ENCODE measurements around the gene MYL7.

Gene MYL7

DNA sequence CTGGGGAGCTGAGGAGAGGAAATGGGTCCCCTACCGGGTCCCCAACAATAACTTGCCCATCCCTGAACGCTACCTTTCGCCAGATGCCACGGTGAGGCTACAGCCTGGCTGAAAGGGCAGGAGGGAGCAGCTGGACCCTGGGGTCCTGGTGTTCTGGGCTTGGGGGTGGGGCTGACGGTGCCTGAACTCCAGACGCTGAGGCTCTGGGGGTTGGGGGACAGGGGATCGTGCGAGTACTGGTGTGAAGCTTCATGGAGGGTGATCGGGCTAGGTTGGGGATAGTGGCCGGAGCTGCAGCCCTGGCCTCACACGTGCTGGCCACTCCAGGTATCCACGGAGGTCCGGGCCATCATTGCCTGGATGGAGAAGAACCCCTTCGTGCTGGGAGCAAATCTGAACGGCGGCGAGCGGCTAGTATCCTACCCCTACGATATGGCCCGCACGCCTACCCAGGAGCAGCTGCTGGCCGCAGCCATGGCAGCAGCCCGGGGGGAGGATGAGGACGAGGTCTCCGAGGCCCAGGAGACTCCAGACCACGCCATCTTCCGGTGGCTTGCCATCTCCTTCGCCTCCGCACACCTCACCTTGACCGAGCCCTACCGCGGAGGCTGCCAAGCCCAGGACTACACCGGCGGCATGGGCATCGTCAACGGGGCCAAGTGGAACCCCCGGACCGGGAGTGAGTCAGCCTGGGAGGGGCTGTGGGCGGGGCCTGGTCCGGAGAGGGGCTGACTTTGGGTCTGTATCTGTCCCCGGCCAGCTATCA lies 28.7 kb downstream of the MYL7 start:
- DNase-seq (ENCODE audit: low read depth): no peak

DNA sequence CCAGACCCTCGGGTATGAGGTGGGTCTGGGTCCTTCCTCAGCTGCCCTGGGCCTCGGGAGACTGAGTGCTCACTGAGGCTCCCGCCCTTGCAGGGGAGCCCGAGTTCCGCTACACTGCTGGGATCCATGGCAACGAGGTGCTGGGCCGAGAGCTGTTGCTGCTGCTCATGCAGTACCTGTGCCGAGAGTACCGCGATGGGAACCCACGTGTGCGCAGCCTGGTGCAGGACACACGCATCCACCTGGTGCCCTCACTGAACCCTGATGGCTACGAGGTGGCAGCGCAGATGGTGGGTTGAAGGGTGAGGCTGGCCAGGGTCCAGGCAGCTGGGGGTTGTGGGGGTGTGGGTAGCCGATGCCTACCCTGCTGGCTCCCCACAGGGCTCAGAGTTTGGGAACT lies 29.4 kb downstream of the MYL7 start:
- DNase-seq (ENCODE audit: low read depth): no peak

GRCh38 chr7:44110719-44111635 lies 30.2 kb downstream of the MYL7 start:
- DNase-seq (ENCODE audit: low read depth): no peak

- no peak for DNase-seq (ENCODE audit: low read depth)
Observed at GRCh38 chr7:44109991-44110390, 31.1 kb downstream of the MYL7 start.

- DNase-seq (ENCODE audit: low read depth): no peak
Observed at GRCh38 chr7:44108768-44109750, 32.1 kb downstream of the MYL7 start.

DNA sequence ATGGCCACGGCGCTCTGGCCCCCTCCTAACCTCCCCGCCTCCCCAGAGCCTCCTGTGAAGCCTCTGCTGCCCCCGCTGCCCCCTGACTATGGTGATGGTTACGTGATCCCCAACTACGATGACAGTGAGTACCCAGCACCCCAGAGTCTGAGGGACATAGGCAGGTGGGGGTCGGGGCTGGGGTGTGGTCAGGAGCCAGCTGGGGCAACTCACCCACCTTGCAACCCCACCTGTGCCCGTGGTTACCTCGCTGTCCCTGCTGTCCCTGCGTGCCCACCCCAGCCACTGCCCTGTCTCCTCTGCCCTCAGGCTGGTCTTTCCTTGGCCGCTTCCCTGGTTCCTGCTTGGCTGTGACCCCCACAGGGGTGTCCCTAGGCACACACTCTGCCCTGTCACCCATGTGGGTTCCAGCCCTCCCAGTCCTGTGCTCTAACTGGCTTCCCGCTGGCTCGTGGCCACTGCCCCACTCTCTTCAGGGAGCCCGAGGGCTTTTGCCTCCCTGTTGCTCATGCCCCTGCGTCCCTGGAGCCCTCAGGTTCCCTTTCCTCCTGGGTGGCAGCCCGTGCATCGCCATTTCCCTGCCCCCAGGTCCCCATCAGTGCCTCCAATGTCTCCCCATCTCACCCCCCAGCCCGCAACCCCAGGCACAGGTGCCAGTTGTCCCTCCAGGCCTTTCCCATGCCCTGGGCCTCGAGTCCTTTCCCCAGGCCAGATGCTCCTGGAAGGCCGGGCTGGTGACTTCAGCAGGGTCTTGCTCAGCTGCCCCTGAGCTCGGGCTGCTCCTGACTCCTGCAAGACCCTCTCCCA lies 33.0 kb downstream of the MYL7 start:
- DNase-seq (ENCODE audit: low read depth): no peak

DNA sequence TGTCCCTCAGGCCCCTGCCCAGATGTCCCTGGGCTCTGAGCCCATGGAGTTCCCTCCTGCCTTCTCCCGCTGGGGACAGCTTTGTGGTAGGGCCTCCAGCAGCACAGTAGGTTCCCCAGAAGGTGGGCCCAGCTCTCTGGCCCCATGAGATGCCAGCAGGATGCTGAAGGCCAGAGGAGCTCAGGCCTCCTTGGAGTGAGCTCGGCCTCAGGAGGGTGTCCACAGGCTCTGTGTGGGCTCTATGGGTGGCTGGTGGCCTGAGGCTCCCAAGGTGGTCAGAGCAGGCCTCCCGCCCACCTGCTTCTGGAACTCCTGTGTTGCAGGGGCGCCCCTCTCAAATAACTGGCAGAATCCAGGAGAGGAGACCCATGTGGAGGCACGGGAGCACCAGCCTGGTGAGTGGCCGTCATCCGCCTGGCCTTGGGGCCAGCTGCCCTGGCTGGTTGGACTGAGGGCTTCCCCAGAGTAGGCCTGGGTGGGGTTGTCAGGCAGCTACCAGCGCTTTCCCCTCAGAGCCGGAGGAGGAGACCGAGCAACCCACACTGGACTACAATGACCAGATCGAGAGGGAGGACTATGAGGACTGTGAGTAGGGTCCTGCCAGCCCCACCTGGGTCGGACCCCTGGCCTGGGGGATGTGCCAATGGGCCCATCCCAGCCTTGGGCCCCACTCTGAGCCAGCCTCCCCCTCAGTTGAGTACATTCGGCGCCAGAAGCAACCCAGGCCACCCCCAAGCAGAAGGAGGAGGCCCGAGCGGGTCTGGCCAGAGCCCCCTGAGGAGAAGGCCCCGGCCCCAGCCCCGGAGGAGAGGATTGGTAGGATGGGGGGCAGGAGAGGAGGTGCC lies 33.8 kb downstream of the MYL7 start:
- DNase-seq (ENCODE audit: low read depth): no peak

DNA sequence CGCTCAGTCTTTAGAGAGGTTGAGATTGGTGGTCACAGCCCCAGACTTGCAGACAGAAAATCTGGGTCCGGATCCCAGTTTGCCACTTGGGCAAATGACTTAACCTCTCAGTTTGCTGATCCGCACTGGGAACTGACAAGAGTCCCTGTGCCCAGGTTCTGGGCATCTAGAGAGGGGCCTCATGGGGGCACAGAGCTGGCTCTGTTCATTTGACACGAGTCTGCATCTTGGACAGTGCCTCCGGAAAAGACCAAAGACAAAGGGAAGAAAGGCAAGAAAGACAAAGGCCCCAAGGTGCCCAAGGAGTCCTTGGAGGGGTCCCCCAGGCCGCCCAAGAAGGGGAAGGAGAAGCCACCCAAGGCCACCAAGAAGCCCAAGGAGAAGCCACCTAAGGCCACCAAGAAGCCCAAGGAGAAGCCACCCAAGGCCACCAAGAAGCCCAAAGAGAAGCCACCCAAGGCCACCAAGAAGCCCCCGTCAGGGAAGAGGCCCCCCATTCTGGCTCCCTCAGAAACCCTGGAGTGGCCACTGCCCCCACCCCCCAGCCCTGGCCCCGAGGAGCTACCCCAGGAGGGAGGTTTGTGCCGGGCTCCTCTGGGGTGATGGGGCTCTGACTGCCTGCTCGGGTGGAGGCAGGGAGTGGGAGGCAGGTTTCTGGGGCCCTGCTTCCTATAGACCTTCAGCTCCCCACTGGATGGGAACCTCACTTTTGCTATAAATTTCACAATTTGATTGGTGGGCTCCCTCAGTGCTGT lies 34.6 kb downstream of the MYL7 start:
- DNase-seq (ENCODE audit: low read depth): no peak

- no peak for DNase-seq (ENCODE audit: low read depth)
Observed at GRCh38 chr7:44105832-44106231, 35.3 kb downstream of the MYL7 start.

GRCh38 chr7:44104860-44105771 lies 36.0 kb downstream of the MYL7 start:
- DNase-seq (ENCODE audit: low read depth): no peak

GRCh38 chr7:44103923-44104859 lies 36.9 kb downstream of the MYL7 start, which contains the start of gene AEBP1:
Gene AEBP1, plus strand, starts transcription at chr7:44104345. Its CDS starts 321 bp downstream, at chr7:44104666.
- DNase-seq (ENCODE audit: low read depth): no peak

DNA sequence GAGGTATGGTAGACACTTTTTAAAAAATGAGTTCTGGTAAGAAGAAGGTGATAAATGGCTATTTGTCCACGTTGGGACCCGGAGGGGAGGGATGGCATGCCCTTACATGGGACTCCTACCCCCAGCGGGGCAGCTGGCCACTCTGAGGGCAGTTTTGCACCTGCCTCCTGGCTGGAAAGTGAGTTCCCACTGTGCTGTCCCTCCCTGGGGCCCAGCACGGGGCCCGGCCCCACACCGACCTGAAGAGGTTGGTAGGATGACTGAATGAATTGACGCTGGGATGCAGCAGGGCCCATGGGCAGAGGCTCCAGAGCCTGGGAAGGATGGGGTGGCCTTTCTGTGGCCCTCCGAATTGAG lies 37.6 kb downstream of the MYL7 start:
- no peak for DNase-seq (ENCODE audit: low read depth)

GRCh38 chr7:44102846-44103565 lies 38.1 kb downstream of the MYL7 start:
- no peak for DNase-seq (ENCODE audit: low read depth)

DNA sequence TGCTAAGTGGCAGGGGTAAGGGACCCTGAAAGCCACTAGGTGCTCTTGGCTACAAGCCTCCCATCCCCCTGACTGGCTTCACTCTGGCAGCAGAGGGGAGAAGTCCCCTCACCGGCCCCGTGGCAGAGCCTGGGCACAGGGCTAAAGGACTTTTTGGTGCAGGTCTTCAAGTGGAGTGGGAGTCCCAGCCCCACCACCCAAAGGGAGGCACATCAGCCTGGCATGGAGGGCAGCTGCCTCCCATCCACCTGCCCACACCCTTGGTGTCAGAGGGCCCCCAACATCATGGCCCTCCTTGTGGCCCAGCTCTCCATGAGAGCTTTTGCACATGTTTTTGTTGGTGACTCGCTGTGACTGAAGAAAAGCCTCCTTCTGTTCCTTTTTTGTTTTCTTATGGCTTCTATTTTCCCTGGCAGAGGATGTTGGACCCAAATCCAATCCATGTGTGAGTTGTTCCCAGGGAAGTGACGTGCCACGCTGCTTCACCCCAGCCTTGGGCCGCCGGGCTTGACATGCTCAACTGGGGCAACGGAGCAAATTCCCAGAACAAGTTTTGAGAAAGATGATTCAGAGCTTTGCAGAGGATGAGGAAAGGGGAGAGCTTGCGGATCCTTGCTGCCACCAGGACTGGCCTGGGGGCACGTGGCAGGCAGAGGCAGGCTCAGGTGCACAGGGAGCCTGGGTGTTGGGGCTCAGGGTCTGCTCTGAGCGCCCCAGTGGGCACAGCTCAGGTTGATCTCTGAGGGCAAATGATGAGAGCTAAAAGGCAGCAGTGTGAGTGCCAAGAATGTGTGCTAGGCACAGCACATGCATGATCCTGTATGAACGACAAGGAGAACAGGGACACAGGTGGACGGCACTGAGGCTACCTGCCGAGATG lies 38.9 kb downstream of the MYL7 start:
- no peak for DNase-seq (ENCODE audit: low read depth)

- DNase-seq (ENCODE audit: low read depth): no peak
Observed at GRCh38 chr7:44101303-44101965, 39.7 kb downstream of the MYL7 start.

Data from stimulated activated CD8-positive, alpha-beta memory T cell treated with anti-CD3 and anti-CD28 coated beads, Interleukin-7, amount 100 ng/mL, for 24 hours (primary cell).